Measurements from ENCODE around the gene RIPOR3.
"Not testable (repeated sequence)": the region's sequence is repeated elsewhere in the genome, so short reads cannot be mapped to it uniquely, and the experiment has no call there.

The RIPOR3 gene

GRCh38 chr20:50638015-50638847 lies 53.1 kb downstream of the RIPOR3 start:
- H3K4me1 Mint-ChIP-seq (ENCODE audit: low read depth in 2 of 2); H3K9me3 Mint-ChIP-seq; H3K36me3 Mint-ChIP-seq (ENCODE audit: insufficient read depth); DNase-seq; H3K27ac Mint-ChIP-seq; ATAC-seq (replicated peaks); H3K4me3 Mint-ChIP-seq: not testable (repeated sequence)
- peaks cover 6 to 41% of the 10 kb centered on the region in 2 donors for H3K27me3 Mint-ChIP-seq

- H3K4me3 Mint-ChIP-seq, result no peak overlapping the region
- no peaks in the 10 kb centered on the region for H3K36me3 Mint-ChIP-seq (ENCODE audit: insufficient read depth)
- H3K4me1 Mint-ChIP-seq (ENCODE audit: low read depth in 2 of 2), result peaks cover 3% of the 10 kb centered on the region in 2 donors
- H3K9me3 Mint-ChIP-seq, result no peaks in the 10 kb centered on the region
- peak overlapping the region in 1 of 2 donors; percentile 3 for H3K27ac Mint-ChIP-seq
- peaks cover 9 to 36% of the 10 kb centered on the region in 2 donors for H3K27me3 Mint-ChIP-seq
- no peak for ATAC-seq (replicated peaks)
- DNase-seq, result no peak
Measured at GRCh38 chr20:50636601-50637540, 54.5 kb downstream of the RIPOR3 start.

GRCh38 chr20:50635676-50636600 lies 55.4 kb downstream of the RIPOR3 start:
- H3K27me3 Mint-ChIP-seq, result peaks cover 12 to 39% of the 10 kb centered on the region in 2 donors
- peak; percentile 33 to 41 (median 39) for DNase-seq

GRCh38 chr20:50635014-50635557 lies 56.3 kb downstream of the RIPOR3 start:
- H3K4me3 Mint-ChIP-seq, result no peak overlapping the region

More at GRCh38 chr20:50635676-50636600, 55.4 kb downstream of the RIPOR3 start:
- H3K4me1 Mint-ChIP-seq (ENCODE audit: low read depth in 2 of 2), result peaks cover 3% of the 10 kb centered on the region in 2 donors
- no peaks in the 10 kb centered on the region for H3K9me3 Mint-ChIP-seq
- H3K27ac Mint-ChIP-seq, result no peak overlapping the region
- H3K36me3 Mint-ChIP-seq (ENCODE audit: insufficient read depth), result no peaks in the 10 kb centered on the region
- no peak overlapping the region for H3K4me3 Mint-ChIP-seq
- peak; percentile 46 for ATAC-seq (replicated peaks)

GRCh38 chr20:50634191-50634590 lies 57.2 kb downstream of the RIPOR3 start:
- ATAC-seq (replicated peaks) (no peak), DNase-seq (no peak)
- H3K9me3 Mint-ChIP-seq, result no peaks in the 10 kb centered on the region
- H3K27ac Mint-ChIP-seq, result peak overlapping the region in 1 of 2 donors; percentile 16
- H3K4me3 Mint-ChIP-seq, result no peak overlapping the region
- H3K27me3 Mint-ChIP-seq, result peaks cover 17 to 42% of the 10 kb centered on the region in 2 donors
- no peaks in the 10 kb centered on the region for H3K36me3 Mint-ChIP-seq (ENCODE audit: insufficient read depth)
- peaks cover 3% of the 10 kb centered on the region in 2 donors for H3K4me1 Mint-ChIP-seq (ENCODE audit: low read depth in 2 of 2)

More at GRCh38 chr20:50635014-50635557, 56.3 kb downstream of the RIPOR3 start:
- ATAC-seq (replicated peaks) (no peak), DNase-seq (no peak)
- peaks cover 17 to 42% of the 10 kb centered on the region in 2 donors for H3K27me3 Mint-ChIP-seq
- no peaks in the 10 kb centered on the region for H3K36me3 Mint-ChIP-seq (ENCODE audit: insufficient read depth)
- H3K9me3 Mint-ChIP-seq, result no peaks in the 10 kb centered on the region
- no peak overlapping the region for H3K27ac Mint-ChIP-seq
- H3K4me1 Mint-ChIP-seq (ENCODE audit: low read depth in 2 of 2), result peaks cover 3% of the 10 kb centered on the region in 2 donors

- H3K4me3 Mint-ChIP-seq, result no peak overlapping the region
- no peaks in the 10 kb centered on the region for H3K9me3 Mint-ChIP-seq
- DNase-seq, result no peak
- no peak for ATAC-seq (replicated peaks)
- H3K27ac Mint-ChIP-seq, result no peak overlapping the region
- H3K36me3 Mint-ChIP-seq (ENCODE audit: insufficient read depth), result no peaks in the 10 kb centered on the region
- peaks cover 17 to 46% of the 10 kb centered on the region in 2 donors for H3K27me3 Mint-ChIP-seq
- H3K4me1 Mint-ChIP-seq (ENCODE audit: low read depth in 2 of 2), result peaks cover 3% of the 10 kb centered on the region in 2 donors
Measured at GRCh38 chr20:50633361-50633760, 58.0 kb downstream of the RIPOR3 start.

- Mint-ChIP-seq H3K36me3 (ENCODE audit: insufficient read depth) (no peaks in the 10 kb centered on the region), H3K4me3 (no peak overlapping the region), H3K27ac (no peak overlapping the region), H3K4me1 (ENCODE audit: low read depth in 2 of 2) (peaks cover 3% of the 10 kb centered on the region in 2 donors), H3K27me3 (peaks cover 17 to 48% of the 10 kb centered on the region in 2 donors), H3K9me3 (no peaks in the 10 kb centered on the region)
- no peak for DNase-seq
- ATAC-seq (replicated peaks), result no peak
Measured at GRCh38 chr20:50632701-50633100, 58.6 kb downstream of the RIPOR3 start.

GRCh38 chr20:50632236-50632635 lies 59.1 kb downstream of the RIPOR3 start:
- Mint-ChIP-seq H3K36me3 (ENCODE audit: insufficient read depth) (no peaks in the 10 kb centered on the region), H3K9me3 (no peaks in the 10 kb centered on the region), H3K27ac (no peak overlapping the region), H3K4me1 (ENCODE audit: low read depth in 2 of 2) (peaks cover 3% of the 10 kb centered on the region in 2 donors), H3K4me3 (no peak overlapping the region), H3K27me3 (peaks cover 14 to 43% of the 10 kb centered on the region in 2 donors)
- ATAC-seq (replicated peaks), result no peak
- no peak for DNase-seq

GRCh38 chr20:50630578-50631263 lies 60.6 kb downstream of the RIPOR3 start:
- no peak overlapping the region for H3K27ac Mint-ChIP-seq
- H3K36me3 Mint-ChIP-seq (ENCODE audit: insufficient read depth), result no peaks in the 10 kb centered on the region

GRCh38 chr20:50629670-50630045 lies 61.7 kb downstream of the RIPOR3 start:
- Mint-ChIP-seq H3K9me3 (no peaks in the 10 kb centered on the region), H3K27me3 (peaks cover 17 to 51% of the 10 kb centered on the region in 2 donors)
- no peak for DNase-seq

More at GRCh38 chr20:50630578-50631263, 60.6 kb downstream of the RIPOR3 start:
- Mint-ChIP-seq H3K4me1 (ENCODE audit: low read depth in 2 of 2) (peaks cover 0 to 1% of the 10 kb centered on the region in 2 donors), H3K27me3 (peaks cover 12 to 44% of the 10 kb centered on the region in 2 donors), H3K4me3 (no peak overlapping the region), H3K9me3 (no peaks in the 10 kb centered on the region)
- DNase-seq (no peak), ATAC-seq (replicated peaks) (no peak)

GRCh38 chr20:50628853-50629669 lies 62.3 kb downstream of the RIPOR3 start:
- DNase-seq, result no peak
- no peaks in the 10 kb centered on the region for H3K9me3 Mint-ChIP-seq
- H3K4me1 Mint-ChIP-seq (ENCODE audit: low read depth in 2 of 2), result no peaks in the 10 kb centered on the region
- no peak overlapping the region for H3K4me3 Mint-ChIP-seq
- no peak overlapping the region for H3K27ac Mint-ChIP-seq
- no peaks in the 10 kb centered on the region for H3K36me3 Mint-ChIP-seq (ENCODE audit: insufficient read depth)
- peaks cover 17 to 45% of the 10 kb centered on the region in 2 donors for H3K27me3 Mint-ChIP-seq
- ATAC-seq (replicated peaks), result no peak

More at GRCh38 chr20:50629670-50630045, 61.7 kb downstream of the RIPOR3 start:
- no peak overlapping the region for H3K27ac Mint-ChIP-seq
- H3K4me3 Mint-ChIP-seq, result no peak overlapping the region
- H3K36me3 Mint-ChIP-seq (ENCODE audit: insufficient read depth), result no peaks in the 10 kb centered on the region
- no peak for ATAC-seq (replicated peaks)
- no peaks in the 10 kb centered on the region for H3K4me1 Mint-ChIP-seq (ENCODE audit: low read depth in 2 of 2)

Data from effector memory CD8-positive, alpha-beta T cell (primary cell).